D721Med (cell line): ENCODE measurements around the gene DBI.

Experiments
- DNase-seq: peaks from one replicate; pipeline ENCODE4 v3.0.0; 2011; ENCODE audit warnings: low spot score; ENCODE audit not compliant: insufficient read length
- FAIRE-seq: peaks from 2 replicates; lab custom pipeline; 2011; peaks lifted over from hg19 to GRCh38; lab: Jason Lieb, UNC
- TF ChIP-seq, protein P1 (sequence below): IDR thresholded peaks from 2 replicates; pipeline ENCODE4 v1.5.1; 2012; ENCODE audit warnings: mild to moderate bottlenecking, control low read depth; ENCODE audit not compliant: insufficient read depth; ENCODE audit errors: missing control alignments

The DBI gene

GRCh38 chr2:119366649-119367471, at the start of gene DBI, which contains the start of gene C2orf76:
Gene DBI (plus strand): TSS chr2:119366977. CDS start chr2:119367052, 75 bp downstream.
Gene C2orf76 (minus strand): TSS chr2:119366834. CDS start chr2:119339959, 26,875 bp downstream.
- TF ChIP-seq, protein P1, sequence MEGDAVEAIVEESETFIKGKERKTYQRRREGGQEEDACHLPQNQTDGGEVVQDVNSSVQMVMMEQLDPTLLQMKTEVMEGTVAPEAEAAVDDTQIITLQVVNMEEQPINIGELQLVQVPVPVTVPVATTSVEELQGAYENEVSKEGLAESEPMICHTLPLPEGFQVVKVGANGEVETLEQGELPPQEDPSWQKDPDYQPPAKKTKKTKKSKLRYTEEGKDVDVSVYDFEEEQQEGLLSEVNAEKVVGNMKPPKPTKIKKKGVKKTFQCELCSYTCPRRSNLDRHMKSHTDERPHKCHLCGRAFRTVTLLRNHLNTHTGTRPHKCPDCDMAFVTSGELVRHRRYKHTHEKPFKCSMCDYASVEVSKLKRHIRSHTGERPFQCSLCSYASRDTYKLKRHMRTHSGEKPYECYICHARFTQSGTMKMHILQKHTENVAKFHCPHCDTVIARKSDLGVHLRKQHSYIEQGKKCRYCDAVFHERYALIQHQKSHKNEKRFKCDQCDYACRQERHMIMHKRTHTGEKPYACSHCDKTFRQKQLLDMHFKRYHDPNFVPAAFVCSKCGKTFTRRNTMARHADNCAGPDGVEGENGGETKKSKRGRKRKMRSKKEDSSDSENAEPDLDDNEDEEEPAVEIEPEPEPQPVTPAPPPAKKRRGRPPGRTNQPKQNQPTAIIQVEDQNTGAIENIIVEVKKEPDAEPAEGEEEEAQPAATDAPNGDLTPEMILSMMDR = no peak
- DNase-seq (peak; percentile 93), FAIRE-seq (no peak)

- TF ChIP-seq, protein P1 = no peak
- DNase-seq = no peak
- no peak for FAIRE-seq
Measured at GRCh38 chr2:119317554-119317953, 49.2 kb upstream of the DBI start.

DNA sequence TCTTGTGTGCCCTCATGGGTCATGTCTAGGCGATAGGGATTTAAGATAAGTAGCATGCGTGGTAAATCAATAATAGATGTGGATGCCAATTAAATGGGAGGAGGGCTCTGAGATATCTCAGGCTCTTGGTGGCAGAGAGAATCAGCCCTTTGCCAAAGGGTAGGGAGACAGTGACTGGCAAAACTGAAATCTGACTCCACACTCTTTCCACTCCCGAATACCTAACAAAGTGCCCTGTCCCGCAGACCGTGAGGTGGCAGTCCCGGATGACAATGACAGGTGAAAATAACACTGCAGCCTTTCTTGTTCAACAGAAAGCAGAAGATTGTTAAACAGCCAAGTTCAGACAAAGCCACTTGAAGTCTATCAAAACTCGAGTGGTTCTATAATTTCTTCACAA, 47.2 kb upstream of the DBI start:
- TF ChIP-seq, protein P1 = no peak
- DNase-seq = no peak
- FAIRE-seq = no peak

GRCh38 chr2:119323459-119323858, 43.3 kb upstream of the DBI start:
- TF ChIP-seq, protein P1 = no peak
- DNase-seq (no peak), FAIRE-seq (no peak)

DNA sequence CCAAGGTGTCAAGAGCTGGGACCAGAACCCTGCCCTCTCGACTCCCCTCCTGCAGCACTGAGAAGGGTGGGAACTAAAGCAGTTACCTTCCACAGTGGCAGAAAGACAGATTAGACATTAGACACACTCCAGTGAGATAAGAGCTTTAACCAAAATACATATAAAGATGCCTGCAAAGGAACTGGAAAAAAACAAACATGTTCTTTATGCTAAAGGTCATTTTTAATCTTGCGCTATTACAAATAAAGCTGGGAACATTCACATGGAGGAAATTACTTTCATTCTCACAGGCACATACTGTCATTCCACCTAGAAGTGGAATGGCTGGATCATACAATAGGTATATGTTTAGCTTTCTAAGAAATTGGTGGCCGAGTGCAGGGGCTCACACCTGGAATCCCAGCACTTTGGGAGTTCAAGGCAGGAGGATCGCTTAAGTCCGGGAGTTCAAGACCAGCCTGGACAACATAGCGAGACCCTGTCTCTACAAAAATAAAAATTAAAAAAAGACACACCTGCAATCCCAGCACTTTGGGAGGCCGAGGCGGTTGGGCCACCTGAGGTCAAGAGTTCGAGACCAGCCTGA, 42.0 kb upstream of the DBI start:
- TF ChIP-seq, protein P1 = no peak
- no peak for FAIRE-seq
- no peak for DNase-seq

- DNase-seq = no peak
- TF ChIP-seq, protein P1 = no peak
- no peak for FAIRE-seq
Measured at GRCh38 chr2:119326938-119327337, 39.8 kb upstream of the DBI start.

DNA sequence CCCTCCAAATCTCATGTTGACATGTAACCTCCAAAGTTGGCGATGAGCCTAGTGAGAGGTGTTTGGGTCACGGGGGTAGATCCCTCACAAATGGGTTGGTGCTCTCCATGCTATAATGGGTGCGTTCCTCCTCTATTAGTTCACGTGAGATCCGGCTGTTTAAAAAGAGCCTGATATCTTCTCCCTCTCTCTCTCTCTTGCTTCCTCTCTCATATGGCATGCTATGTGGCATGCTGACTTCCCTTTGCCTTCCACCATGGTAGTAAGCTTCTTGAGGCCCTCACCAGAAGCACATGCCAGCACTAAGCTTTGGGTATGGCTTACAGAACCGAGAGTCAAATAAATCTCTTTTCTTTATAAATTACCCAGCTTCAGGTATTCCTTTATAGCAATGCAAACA, 39.3 kb upstream of the DBI start:
- DNase-seq = no peak
- no peak for FAIRE-seq
- TF ChIP-seq, protein P1 = no peak
